Prostate gland (tissue), 2 donors: ENCODE measurements around the gene DENND5A.

Experiments used
- CTCF ChIP-seq, 4 experiments: fragments of 200-600 bp in 2 of 4; fragments of 450-650 bp in 2 of 4; sonication (generic) in 2 of 4; IDR thresholded peaks; 1 replicate in 3 of 4; 2 replicates in 1 of 4; pipeline ENCODE4 v1.5.1; 2016 to 2019; ENCODE audit warnings: antibody characterized with exemption in 4 of 4, mild to moderate bottlenecking in 2 of 4, moderate library complexity in 2 of 4
- POLR2A ChIP-seq: fragments of 450-650 bp; IDR thresholded peaks from one replicate; pipeline ENCODE4 v1.6.1; 2016; ENCODE audit warnings: antibody characterized with exemption, mild to moderate bottlenecking
- POLR2AphosphoS5 ChIP-seq: sonication (generic); formaldehyde crosslinking; IDR thresholded peaks from one replicate; pipeline ENCODE4 v1.6.1; 2017; ENCODE audit warnings: antibody characterized with exemption

- TF ChIP-seq CTCF (IDR thresholded peaks at IDR 0.05): no peak
- no peak for TF ChIP-seq POLR2AphosphoS5
- no peak for TF ChIP-seq POLR2A
These were observed 132.8 kb downstream of the DENND5A start for GRCh38 chr11:9132203-9132878.
